ENCODE data around the gene MTA3. TPM values are rescaled to one million over a fixed set of nuclear protein-coding genes. Genes with fewer than 3 reads are reported as not detected.
"Not testable (repeated sequence)": the region's sequence is repeated elsewhere in the genome, so short reads cannot be mapped to it uniquely, and the experiment has no call there.

MTA3 gene
- total and polyA plus RNA-seq, 2 of the 8 experiments (the other 6 are each of a cell fraction or from before 2014, with no cell fraction given) = 125 to 184 TPM

DNA sequence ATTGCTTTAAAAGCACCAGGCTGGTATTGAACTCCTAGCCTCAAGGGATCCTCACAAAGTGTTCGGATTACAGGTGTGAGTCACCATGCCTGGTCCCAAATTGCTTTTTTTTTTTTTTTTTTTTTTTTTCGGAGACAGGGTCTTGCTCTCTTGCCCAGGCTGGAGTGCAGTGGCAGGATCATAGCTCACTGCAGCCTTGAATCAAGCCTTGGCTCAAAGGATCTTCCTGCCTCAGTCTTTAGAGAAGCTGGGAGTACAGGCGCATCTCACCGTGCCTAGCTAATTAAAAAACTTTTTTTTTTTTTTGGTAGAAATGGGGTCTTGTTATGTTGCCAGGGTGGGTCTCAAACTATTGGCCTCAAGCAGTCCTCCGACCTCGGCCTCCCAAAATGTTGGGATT lies 12.8 kb downstream of the MTA3 start (continued):
- TF ChIP-seq CHD2 (IDR thresholded peaks at IDR 0.05; ENCODE audit: low read length) (no peak), KDM5A (IDR thresholded peaks at IDR 0.05; ENCODE audit: low read length) (no peak), E2F6 (IDR thresholded peaks at IDR 0.05) (no peak), CTBP2 (IDR thresholded peaks at IDR 0.05; ENCODE audit: borderline replicate concordance, insufficient read depth, insufficient read length, low read length) (no peak), RBBP5 (IDR thresholded peaks at IDR 0.05; ENCODE audit: borderline replicate concordance, low read depth, low read length) (no peak)

GRCh38 chr2:42584628-42585027 lies 16.2 kb downstream of the MTA3 start:
- not testable (repeated sequence) for H4K91ac ChIP-seq (replicated peaks; ENCODE audit: insufficient read length, low read length); H3K27ac ChIP-seq (ENCODE audit: low read depth, low read length); H4K8ac ChIP-seq (ENCODE audit: extremely low read depth, insufficient read depth, low read length); H3K4me1 ChIP-seq (replicated peaks in 1 of 4; ENCODE audit: control insufficient read depth in 3 of 4, insufficient read depth in 4 of 4, low read length in 3 of 4); H3K4me3 ChIP-seq (ENCODE audit: extremely low read depth in 1 of 4, insufficient read depth in 2 of 4, low read depth in 3 of 4, low read length in 4 of 4); H3K23ac ChIP-seq (ENCODE audit: insufficient read length); H2BK5ac ChIP-seq (ENCODE audit: low read depth, low read length); H2BK15ac ChIP-seq (ENCODE audit: low read length); H2BK12ac ChIP-seq (ENCODE audit: low read depth, low read length); H2AFZ ChIP-seq (ENCODE audit: low read length); H3K79me1 ChIP-seq (ENCODE audit: low read depth, low read length); H3K23me2 ChIP-seq (ENCODE audit: low read depth, low read length); H2AK5ac ChIP-seq (ENCODE audit: low read depth, low read length); H3K9me3 ChIP-seq (ENCODE audit: insufficient read depth in 2 of 2, low read depth in 1 of 2, low read length in 1 of 2); H4K5ac ChIP-seq (ENCODE audit: insufficient read length, low read depth, low read length); H2BK20ac ChIP-seq (ENCODE audit: low read length); FAIRE-seq; H3K18ac ChIP-seq (ENCODE audit: extremely low read depth, low read length); H3K27me3 ChIP-seq (replicated peaks in 1 of 4; ENCODE audit: control insufficient read depth in 3 of 4, extremely low read depth in 1 of 4, insufficient read depth in 3 of 4, low read length in 3 of 4); H3K4ac ChIP-seq (replicated peaks; ENCODE audit: insufficient read length, low read depth, low read length); H4K20me1 ChIP-seq (replicated peaks in 1 of 2; ENCODE audit: control insufficient read depth in 1 of 2, insufficient read depth in 2 of 2, low read length in 2 of 2); H3K9ac ChIP-seq (replicated peaks in 1 of 4; ENCODE audit: extremely low read depth in 1 of 4, low read depth in 3 of 4, low read length in 3 of 4); H3K14ac ChIP-seq (ENCODE audit: insufficient read length); DNase-seq (ENCODE audit: low read depth in 1 of 2, low spot score in 2 of 2); H3K56ac ChIP-seq (replicated peaks; ENCODE audit: insufficient read length, low read depth, low read length); H3K4me2 ChIP-seq (ENCODE audit: insufficient read depth in 1 of 2, low read depth in 2 of 2, low read length in 2 of 2); H2BK120ac ChIP-seq (replicated peaks; ENCODE audit: low read depth, low read length)
- 97% methylated on average over 3 of the region's 3 CpGs; no CpG with 5 or more reads in 1 of the 2 experiments for WGBS, 2 experiments (ENCODE audit: extremely low coverage in 1 of 2, insufficient coverage in 1 of 2, insufficient read length in 1 of 2, insufficient replicate concordance in 2 of 2, low coverage in 1 of 2, low lambda C conversion rate in 2 of 2, missing lambda C conversion rate in 1 of 2)
- Histone ChIP-seq H3K36me3 (ENCODE audit: control insufficient read depth in 2 of 4, insufficient read depth in 4 of 4, low read length in 3 of 4) (peaks cover 9 to 78% (median 24%) of the 10 kb centered on the region in 4 experiments), H3K79me2 (ENCODE audit: control insufficient read depth in 1 of 2, insufficient read depth in 2 of 2, low read length in 2 of 2) (peaks cover 15 to 91% of the 10 kb centered on the region in 2 experiments)
- ChIA-PET CTCF (ENCODE audit: partially characterized antibody) (interaction anchor here (0.6 to 2.0 kb wide), 3 partner anchors 15 to 200 kb away, joined by 3 to 4 read pairs (median 3); no protein-coding TSS in a partner anchor), POLR2A (ENCODE audit: partially characterized antibody) (interaction anchor here (0.6 to 1.8 kb wide), 6 partner anchors 8 to 26 kb away, joined by 3 to 8 read pairs (median 4); no protein-coding TSS in a partner anchor)

All from H1 (cell line).